ENCODE measurements around the gene RNASEH1. TPM values are rescaled to one million over a fixed set of nuclear protein-coding genes. Genes with fewer than 3 reads are reported as not detected.
A peak's percentile ranks its signal among the peaks of the same experiment; 100 is the strongest.

The RNASEH1 gene
- total RNA-seq, 1 donor from 2014 or later = 13.7 TPM

GRCh38 chr2:3553946-3554345 is 4.2 kb downstream of the RNASEH1 start:
- DNase-seq (ENCODE audit: low spot score) = no peak

GRCh38 chr2:3547915-3548314 is 10.2 kb downstream of the RNASEH1 start:
- no peak for DNase-seq (ENCODE audit: low spot score)

GRCh38 chr2:3545788-3546478 is 12.2 kb downstream of the RNASEH1 start:
- DNase-seq (ENCODE audit: low spot score) = no peak

GRCh38 chr2:3543023-3543683 is 15.0 kb downstream of the RNASEH1 start:
- DNase-seq (ENCODE audit: low spot score) = no peak

- no peak for DNase-seq (ENCODE audit: low spot score)
Measured at GRCh38 chr2:3542107-3542506, 16.0 kb downstream of the RNASEH1 start.

GRCh38 chr2:3539836-3540235 is 18.3 kb downstream of the RNASEH1 start:
- DNase-seq (ENCODE audit: low spot score) = no peak

GRCh38 chr2:3536682-3537632 is 21.2 kb downstream of the RNASEH1 start:
- no peak for DNase-seq (ENCODE audit: low spot score)

GRCh38 chr2:3535794-3536681 is 22.1 kb downstream of the RNASEH1 start:
- DNase-seq (ENCODE audit: low spot score) = peak; percentile 93

GRCh38 chr2:3535467-3535793 is 22.7 kb downstream of the RNASEH1 start:
- no peak for DNase-seq (ENCODE audit: low spot score)

- DNase-seq (ENCODE audit: low spot score) = no peak
Measured at GRCh38 chr2:3534251-3534814, 23.8 kb downstream of the RNASEH1 start.

- no peak for DNase-seq (ENCODE audit: low spot score)
Measured at GRCh38 chr2:3533836-3534235, 24.3 kb downstream of the RNASEH1 start.

GRCh38 chr2:3532941-3533340 is 25.2 kb downstream of the RNASEH1 start:
- DNase-seq (ENCODE audit: low spot score) = no peak

GRCh38 chr2:3529316-3530025 is 28.7 kb downstream of the RNASEH1 start:
- DNase-seq (ENCODE audit: low spot score) = no peak

GRCh38 chr2:3527886-3528785 is 30.0 kb downstream of the RNASEH1 start:
- no peak for DNase-seq (ENCODE audit: low spot score)

- DNase-seq (ENCODE audit: low spot score) = no peak
Measured at GRCh38 chr2:3526871-3527270, 31.3 kb downstream of the RNASEH1 start.

GRCh38 chr2:3523551-3524041 is 34.5 kb downstream of the RNASEH1 start:
- peak; percentile 27 for DNase-seq (ENCODE audit: low spot score)

GRCh38 chr2:3522961-3523421 is 35.1 kb downstream of the RNASEH1 start:
- DNase-seq (ENCODE audit: low spot score) = peak; percentile 72

- DNase-seq (ENCODE audit: low spot score) = no peak
Measured at GRCh38 chr2:3520591-3520990, 37.5 kb downstream of the RNASEH1 start.

Data from umbilical cord (tissue), 2 donors.